ENCODE data around the gene MCM3AP.
A peak's percentile ranks its signal among the peaks of the same experiment; 100 is the strongest.

Gene MCM3AP

DNA sequence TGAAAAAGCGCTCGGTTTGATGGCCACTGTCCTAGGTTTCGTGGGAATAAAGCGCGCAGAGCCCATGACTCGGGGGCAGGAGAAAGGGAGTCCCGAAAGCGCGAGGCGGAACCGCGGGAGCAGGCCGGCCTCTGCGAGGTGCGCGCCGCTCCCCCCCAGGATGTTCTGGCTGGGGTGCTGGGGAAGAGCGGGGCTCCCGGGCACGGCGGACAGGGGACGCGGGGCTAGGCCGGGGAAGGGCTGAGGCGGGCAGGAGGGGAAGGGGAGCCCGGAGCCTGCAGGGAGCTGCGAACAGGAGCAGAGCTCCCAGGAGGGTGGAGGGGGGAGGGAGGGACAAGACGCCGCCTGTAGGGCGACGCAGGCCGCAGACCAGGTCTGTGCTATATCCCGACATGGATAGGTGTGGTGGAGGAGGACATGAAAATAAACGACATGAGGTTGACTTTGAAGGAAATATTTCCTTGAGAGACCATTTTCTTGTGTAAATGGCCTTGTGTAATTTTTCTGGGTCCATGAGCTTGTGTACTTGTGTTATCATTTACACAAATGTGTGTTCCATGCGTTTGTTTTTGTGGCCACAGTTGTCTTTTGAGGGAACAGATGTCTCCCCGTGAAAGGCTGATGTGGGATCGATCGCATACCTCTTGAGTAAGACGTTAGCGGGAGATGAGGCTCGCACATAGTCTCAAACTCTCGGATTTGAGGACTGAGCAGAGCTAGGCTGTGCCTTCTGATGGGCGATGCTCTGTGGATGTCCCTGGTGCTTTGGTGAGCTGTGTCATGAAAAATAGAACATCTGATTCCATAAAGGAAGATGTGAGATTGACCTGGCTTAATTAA lies 39.9 kb upstream of the MCM3AP start:
- DNase-seq (ENCODE audit: low read depth), result peak; percentile 71
- peak overlapping the region; percentile 66 for H3K4me3 ChIP-seq (ENCODE audit: low read length)
- TF ChIP-seq, protein P1, sequence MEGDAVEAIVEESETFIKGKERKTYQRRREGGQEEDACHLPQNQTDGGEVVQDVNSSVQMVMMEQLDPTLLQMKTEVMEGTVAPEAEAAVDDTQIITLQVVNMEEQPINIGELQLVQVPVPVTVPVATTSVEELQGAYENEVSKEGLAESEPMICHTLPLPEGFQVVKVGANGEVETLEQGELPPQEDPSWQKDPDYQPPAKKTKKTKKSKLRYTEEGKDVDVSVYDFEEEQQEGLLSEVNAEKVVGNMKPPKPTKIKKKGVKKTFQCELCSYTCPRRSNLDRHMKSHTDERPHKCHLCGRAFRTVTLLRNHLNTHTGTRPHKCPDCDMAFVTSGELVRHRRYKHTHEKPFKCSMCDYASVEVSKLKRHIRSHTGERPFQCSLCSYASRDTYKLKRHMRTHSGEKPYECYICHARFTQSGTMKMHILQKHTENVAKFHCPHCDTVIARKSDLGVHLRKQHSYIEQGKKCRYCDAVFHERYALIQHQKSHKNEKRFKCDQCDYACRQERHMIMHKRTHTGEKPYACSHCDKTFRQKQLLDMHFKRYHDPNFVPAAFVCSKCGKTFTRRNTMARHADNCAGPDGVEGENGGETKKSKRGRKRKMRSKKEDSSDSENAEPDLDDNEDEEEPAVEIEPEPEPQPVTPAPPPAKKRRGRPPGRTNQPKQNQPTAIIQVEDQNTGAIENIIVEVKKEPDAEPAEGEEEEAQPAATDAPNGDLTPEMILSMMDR (IDR thresholded peaks at IDR 0.05; ENCODE audit: insufficient read depth, low read depth, low read length, missing control alignments), result peak; percentile 40

DNA sequence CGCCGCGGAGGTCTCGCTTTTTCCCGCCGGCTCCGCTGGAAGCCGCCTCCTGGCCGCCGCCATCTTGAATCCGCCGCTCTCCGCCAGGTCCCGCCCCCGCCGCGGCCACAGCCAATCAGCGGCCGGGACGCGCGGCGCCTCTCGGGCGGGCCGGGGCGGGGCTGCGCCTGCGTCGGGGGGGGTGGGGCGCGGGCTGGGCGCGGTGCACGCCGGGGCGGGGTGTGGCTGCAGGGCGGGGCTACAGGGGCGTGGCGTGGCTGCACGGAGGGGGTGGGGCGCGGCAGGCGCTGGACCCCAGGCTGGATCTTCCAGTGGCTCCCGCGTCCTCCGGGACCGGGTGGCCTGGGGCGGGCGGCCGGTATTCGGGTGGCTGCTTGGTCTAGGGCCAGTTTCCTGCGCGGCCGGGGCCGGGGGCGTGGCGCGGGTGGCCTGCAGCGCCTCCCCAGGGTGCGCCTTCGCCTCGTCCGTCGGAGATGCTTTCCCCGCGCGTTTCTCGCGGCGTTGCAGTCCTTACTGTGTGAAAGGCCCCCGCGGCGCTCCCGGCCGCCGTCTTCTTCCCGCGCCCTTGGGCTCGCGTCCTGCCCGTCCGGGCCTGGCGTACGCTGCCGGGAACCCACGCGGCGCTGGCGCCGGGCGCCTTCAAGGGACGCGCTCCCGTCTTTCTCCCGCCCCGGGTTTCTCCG lies 39.1 kb upstream of the MCM3AP start:
- peak overlapping the region; percentile 90 for H3K4me3 ChIP-seq (ENCODE audit: low read length)
- TF ChIP-seq, protein P1 (IDR thresholded peaks at IDR 0.05; ENCODE audit: insufficient read depth, low read depth, low read length, missing control alignments), result no peak
- DNase-seq (ENCODE audit: low read depth), result peak; percentile 87

DNA sequence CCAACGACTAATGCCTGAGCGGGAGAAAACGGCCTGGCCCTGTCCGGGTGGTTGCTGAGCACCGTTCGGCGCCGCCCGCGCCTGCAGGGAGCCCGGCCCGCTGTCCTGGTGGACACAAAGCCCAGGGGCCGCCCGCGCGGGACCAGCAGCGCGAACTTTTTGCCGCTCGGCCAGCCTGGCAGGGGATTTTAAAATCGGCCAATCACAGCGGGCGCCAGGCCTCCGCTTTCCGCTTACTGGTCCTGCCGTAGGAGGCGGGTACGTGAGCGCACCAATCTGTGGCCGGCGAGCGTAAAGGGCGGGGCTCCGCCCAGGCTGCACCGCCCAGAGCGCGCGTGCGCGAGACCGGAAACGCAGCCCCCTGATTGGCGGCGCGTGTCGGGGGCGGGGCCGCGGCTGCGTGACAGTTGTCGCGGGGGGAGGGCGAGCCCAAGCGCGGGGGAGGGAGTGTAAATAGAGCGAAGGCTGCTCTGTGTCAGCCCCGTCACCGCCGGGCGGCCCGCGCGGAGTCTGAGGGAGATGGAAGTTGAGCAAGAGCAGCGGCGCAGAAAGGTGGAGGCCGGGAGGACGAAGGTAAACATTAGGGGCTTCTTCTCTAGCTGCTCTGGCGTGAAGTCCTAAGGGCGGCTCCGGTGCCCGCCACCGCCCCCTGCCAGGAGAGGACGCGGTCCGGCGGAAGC lies 38.4 kb upstream of the MCM3AP start, which contains the start of the genes C21orf58 and PCNT:
Gene C21orf58 (minus strand): TSS at position 161 of the 680 bp plus-strand sequence. CDS start 1,132 bp downstream, outside the sequence.
Gene PCNT (plus strand): TSS at position 447 of the 680 bp plus-strand sequence. CDS start 73 bp downstream, at position 520.
- TF ChIP-seq, protein P1 (IDR thresholded peaks at IDR 0.05; ENCODE audit: insufficient read depth, low read depth, low read length, missing control alignments), result no peak
- peak; percentile 98 for DNase-seq (ENCODE audit: low read depth)
- H3K4me3 ChIP-seq (ENCODE audit: low read length), result peak within 1 kb of the TSS; percentile 90

DNA sequence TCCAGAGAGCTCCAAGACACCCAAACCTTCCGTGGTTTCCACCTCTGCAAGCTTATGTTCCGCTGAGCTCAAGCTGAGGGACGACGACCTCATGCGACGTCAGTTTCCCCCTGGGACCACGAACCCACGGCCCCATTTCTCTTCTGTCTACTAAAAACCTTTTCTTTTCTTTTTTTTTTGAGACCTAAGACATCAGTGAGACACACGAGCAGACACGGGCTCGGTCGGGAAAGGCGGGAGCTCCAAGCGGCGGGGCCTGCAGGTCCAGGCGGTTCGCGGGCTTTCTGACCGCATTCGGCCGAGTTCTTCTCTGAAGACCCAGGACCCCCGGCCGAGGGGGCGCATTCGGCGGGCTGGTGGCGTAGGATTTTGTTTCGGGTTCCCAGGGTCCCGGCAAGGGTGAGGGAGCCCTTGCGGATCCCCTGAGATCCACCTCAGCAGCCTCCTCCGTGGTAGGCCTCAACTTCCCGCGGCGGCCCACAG lies 37.9 kb upstream of the MCM3AP start:
- peak; percentile 17 for DNase-seq (ENCODE audit: low read depth)
- TF ChIP-seq, protein P1 (IDR thresholded peaks at IDR 0.05; ENCODE audit: insufficient read depth, low read depth, low read length, missing control alignments), result no peak
- H3K4me3 ChIP-seq (ENCODE audit: low read length), result peak overlapping the region; percentile 77

DNA sequence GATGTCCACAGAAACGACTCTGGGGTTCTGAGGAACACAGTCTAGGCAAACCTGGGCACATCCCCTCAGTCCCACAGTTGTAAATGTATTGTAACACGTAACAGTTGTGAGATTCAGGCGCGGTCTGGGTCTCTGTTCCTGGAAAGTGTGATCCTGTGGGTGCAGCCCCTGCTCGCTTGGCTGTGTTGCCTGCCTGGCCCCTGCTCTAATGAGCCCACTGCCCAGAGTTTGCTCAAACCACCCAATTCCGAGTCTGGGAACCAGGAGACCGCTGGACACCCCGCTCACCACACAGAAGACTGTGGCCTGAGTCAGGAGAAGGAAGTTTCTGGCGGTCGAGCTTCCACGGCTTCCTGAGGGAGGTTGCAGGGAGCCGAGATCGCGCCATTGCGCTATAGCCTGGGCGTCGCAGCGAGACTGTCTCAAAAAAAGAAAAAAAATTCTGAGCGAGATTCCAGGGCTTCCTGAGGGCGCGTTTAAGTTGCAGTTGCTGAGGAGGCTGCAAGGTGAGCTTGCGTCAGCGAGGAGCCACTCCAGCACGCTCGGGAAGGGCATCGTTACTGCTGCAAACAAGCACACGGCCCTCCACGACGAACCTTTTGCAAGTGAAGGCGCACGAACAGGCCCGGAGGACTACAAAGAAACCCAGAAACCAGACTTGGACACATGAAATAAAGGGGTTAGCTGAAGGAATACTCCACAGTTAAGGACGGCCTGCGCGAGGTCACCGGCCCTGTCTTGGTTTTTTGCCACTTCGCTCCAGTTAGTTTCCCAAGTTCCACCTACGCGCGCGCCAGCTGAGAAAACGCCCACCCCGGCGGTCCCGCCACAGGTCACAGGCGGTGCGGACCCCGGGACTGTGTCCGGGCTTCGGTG lies 37.2 kb upstream of the MCM3AP start:
- peak; percentile 48 for DNase-seq (ENCODE audit: low read depth)
- TF ChIP-seq, protein P1 (IDR thresholded peaks at IDR 0.05; ENCODE audit: insufficient read depth, low read depth, low read length, missing control alignments), result no peak
- peak overlapping the region; percentile 77 for H3K4me3 ChIP-seq (ENCODE audit: low read length)

DNA sequence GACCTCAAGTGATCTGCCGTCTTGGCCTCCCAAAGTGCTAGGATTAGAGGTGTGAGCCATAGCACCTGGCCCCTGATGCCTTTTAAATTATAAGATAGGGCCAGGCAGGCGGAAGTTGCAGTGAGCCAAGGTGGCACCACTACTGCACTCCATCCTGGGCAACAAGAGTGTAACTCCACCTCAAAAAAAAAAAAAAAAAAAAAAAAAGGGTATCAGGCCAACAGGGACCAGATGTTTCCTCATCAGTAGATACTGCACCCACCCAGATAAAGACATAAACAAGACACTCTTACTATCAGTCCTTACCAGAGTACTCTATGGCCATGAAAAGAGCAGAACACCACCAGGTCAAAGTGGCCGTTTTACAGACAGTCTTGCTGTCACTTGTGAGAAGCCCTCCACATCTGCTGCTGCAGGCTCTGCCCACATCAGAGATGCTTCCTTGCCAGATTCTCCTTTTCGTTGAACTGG lies 35.0 kb upstream of the MCM3AP start:
- no peak overlapping the region for H3K4me3 ChIP-seq (ENCODE audit: low read length)
- DNase-seq (ENCODE audit: low read depth), result no peak
- TF ChIP-seq, protein P1 (IDR thresholded peaks at IDR 0.05; ENCODE audit: insufficient read depth, low read depth, low read length, missing control alignments), result no peak
